Body of pancreas (tissue), 4 donors: Measurements from ENCODE around the gene NOTUM. TPM values are rescaled to one million over a fixed set of nuclear protein-coding genes. Genes with fewer than 3 reads are reported as not detected.

Experiments used
- ATAC-seq: fragments of 150-250 bp; one replicate; pipeline ENCODE4 v1.9.1; 2016
- DNase-seq, 4 donors: peaks; one replicate each; pipeline ENCODE4 v3.0.0-alpha.2; 2019
- H3K27ac ChIP-seq, 4 donors: fragments of 200-600 bp; sonication (generic); 1 replicate in 3 of 4; 2 replicates in 1 of 4; pipeline versions ENCODE4 v1.5.1 to v1.6.1; 2016 to 2019; ENCODE audit warnings: mild to moderate bottlenecking in 1 of 4, mixed read lengths in 1 of 4, moderate library complexity in 1 of 4
- H3K27me3 ChIP-seq, 2 donors: fragments of 200-600 bp; sonication (generic); one replicate each; pipeline ENCODE4 v1.6.0; 2016; ENCODE audit warnings: mild to moderate bottlenecking in 1 of 2
- H3K36me3 ChIP-seq, 2 donors: fragments of 200-600 bp; sonication (generic); replicated peaks in 1 of 2; 2 replicates each; pipeline ENCODE4 v1.5.1; 2016; ENCODE audit warnings: low read depth in 2 of 2; ENCODE audit not compliant: insufficient read depth in 1 of 2
- H3K4me1 ChIP-seq: fragments of 200-600 bp; sonication (generic); one replicate; pipeline ENCODE4 v1.6.0; 2016
- H3K4me3 ChIP-seq, 2 donors: fragments of 200-600 bp; sonication (generic); 1 replicate in 1 of 2; 2 replicates in 1 of 2; pipeline ENCODE4 v1.5.1; 2016 to 2019
- H3K9me3 ChIP-seq, 3 donors: fragments of 200-600 bp; sonication (generic); 1 replicate in 2 of 3; 2 replicates in 1 of 3; pipeline ENCODE4 v1.5.1; 2016
- POLR2A ChIP-seq, 3 donors: fragments of 450-650 bp; IDR thresholded peaks; one replicate each; pipeline ENCODE4 v1.6.1; 2016; ENCODE audit warnings: antibody characterized with exemption in 3 of 3, mild to moderate bottlenecking in 2 of 3
- WGBS, 2 donors: methylation state at CpG; one replicate each; pipeline ENCODE4 v1.1.5; 2017; 5-methylcytosine and 5-hydroxymethylcytosine counted together
- intact Hi-C: fragments of 100-400 bp; cut with DNase I; formaldehyde crosslinking; loops from one replicate; pipeline ENCODE4 v1.15.1; 2023
- total RNA-seq, 2 donors: library from RNA; depleted of rRNA; stranded (reverse); fragments of >200 nt; gene quantifications; one replicate each; pipeline ENCODE4 v1.1.0, GENCODE V29; 2016
- TF ChIP-seq, protein P1 (sequence below), 7 experiments: fragments of 450-650 bp in 4 of 7; fragments of 200-600 bp in 3 of 7; sonication (generic) in 3 of 7; IDR thresholded peaks; one replicate each; pipeline ENCODE4 v1.5.1; 2016 to 2019; ENCODE audit warnings: antibody characterized with exemption in 7 of 7

The NOTUM gene
- total RNA-seq, 2 donors from 2014 or later = 0.33 TPM; not detected in 1

DNA sequence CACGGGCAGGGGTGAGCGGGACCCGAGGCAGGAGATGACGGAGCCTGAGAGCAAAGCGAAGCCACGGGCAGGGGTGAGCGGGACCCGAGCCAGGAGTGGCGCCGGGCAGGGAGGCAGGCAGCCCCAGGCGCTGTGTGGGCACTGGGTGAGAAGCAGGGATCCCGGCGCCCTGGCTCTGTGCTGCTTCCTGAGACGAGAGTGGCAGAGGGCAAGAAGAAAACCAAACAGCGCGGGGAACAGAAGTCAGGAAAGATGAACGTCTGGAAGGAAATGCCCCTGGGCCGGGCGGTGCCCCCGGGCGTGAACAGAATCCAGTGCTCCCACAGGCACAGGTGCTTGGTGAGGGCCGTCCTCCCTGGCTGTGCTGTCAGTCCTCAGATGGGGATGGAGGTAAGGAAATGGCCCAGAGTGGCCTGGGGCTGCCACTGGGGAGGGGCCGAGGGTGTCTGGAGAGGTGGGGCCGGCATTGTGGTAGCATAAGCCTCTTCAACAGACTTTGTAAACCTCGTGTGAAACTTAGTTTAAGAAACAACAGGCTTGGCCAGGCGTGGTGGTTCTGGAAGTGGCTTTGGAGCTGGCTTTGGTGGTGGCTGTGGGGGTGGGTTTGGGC is 26.3 kb upstream of the NOTUM start:
- peaks cover 18% of the 10 kb centered on the region for H3K4me1 ChIP-seq
- H3K27ac ChIP-seq = no peak overlapping the region
- 92% methylated on average over 25 to 26 of the region's 26 CpGs for WGBS, 2 donors
- no peak for ATAC-seq
- H3K9me3 ChIP-seq = no peaks in the 10 kb centered on the region
- intact Hi-C loops = no loop called here
- no peak overlapping the region for H3K4me3 ChIP-seq
- DNase-seq = no peak
- peaks cover 0 to 7% of the 10 kb centered on the region in 2 donors for H3K36me3 ChIP-seq
- TF ChIP-seq POLR2A (IDR thresholded peaks at IDR 0.05) = no peak
- TF ChIP-seq, protein P1, sequence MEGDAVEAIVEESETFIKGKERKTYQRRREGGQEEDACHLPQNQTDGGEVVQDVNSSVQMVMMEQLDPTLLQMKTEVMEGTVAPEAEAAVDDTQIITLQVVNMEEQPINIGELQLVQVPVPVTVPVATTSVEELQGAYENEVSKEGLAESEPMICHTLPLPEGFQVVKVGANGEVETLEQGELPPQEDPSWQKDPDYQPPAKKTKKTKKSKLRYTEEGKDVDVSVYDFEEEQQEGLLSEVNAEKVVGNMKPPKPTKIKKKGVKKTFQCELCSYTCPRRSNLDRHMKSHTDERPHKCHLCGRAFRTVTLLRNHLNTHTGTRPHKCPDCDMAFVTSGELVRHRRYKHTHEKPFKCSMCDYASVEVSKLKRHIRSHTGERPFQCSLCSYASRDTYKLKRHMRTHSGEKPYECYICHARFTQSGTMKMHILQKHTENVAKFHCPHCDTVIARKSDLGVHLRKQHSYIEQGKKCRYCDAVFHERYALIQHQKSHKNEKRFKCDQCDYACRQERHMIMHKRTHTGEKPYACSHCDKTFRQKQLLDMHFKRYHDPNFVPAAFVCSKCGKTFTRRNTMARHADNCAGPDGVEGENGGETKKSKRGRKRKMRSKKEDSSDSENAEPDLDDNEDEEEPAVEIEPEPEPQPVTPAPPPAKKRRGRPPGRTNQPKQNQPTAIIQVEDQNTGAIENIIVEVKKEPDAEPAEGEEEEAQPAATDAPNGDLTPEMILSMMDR (IDR thresholded peaks at IDR 0.05) = no peak
- no peaks in the 10 kb centered on the region for H3K27me3 ChIP-seq

DNA sequence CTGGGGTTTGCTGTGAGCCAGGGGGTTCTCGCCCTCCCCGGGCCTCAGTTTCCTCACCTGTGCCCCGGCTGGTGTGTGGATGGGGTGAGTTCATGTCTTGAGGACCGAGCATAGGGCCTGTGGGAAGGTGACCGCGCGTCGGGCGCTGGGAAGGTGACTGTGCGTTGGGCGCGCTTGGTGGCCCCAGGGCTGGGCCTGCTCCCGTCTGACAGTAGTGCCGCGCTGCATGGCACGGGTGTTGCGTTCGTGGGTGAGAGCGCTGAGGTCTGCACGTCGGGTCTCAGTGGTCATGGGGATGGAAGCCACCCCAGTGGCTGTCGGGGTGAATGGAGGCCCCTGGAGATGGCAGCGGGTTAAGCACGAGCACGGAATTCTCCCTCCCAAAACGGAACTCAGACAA is 25.6 kb upstream of the NOTUM start:
- WGBS, 2 donors = 91 to 98% methylated on average over 26 of the region's 26 CpGs
- ATAC-seq (no peak), DNase-seq (no peak)
- Histone ChIP-seq H3K27ac (no peak overlapping the region), H3K9me3 (no peaks in the 10 kb centered on the region), H3K4me1 (peaks cover 12% of the 10 kb centered on the region), H3K27me3 (no peaks in the 10 kb centered on the region), H3K4me3 (no peak overlapping the region), H3K36me3 (peaks cover 0 to 7% of the 10 kb centered on the region in 2 donors)
- TF ChIP-seq, protein P1 (IDR thresholded peaks at IDR 0.05) = no peak
- TF ChIP-seq POLR2A (IDR thresholded peaks at IDR 0.05) = no peak
- intact Hi-C loops = no loop called here

DNA sequence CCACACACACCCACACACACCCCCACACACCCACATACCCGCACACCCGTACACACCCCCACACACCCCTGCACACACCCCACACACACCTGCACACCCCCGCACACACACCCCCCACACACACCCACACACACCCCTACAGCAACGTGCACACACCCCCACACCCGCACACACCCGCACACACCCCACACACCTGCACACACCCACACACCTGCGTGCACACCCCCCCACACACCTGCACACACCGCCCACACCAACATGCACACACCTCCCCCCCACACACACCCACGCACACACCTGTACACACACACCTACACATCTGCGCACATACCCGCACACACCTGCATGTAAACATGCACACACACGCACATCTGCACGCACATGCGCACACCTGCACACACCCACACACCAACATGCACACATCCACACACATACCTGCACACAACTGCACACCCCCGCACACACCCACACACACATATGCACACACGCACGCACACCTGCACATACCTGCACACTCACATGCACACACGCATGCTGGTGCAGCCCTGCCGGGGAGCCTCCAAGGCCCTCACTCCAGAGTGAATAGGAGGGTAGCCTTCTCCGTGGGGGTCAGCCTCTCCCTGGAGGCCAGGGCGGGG is 23.9 kb upstream of the NOTUM start:
- TF ChIP-seq, protein P1 (IDR thresholded peaks at IDR 0.05) = no peak
- H3K27me3 ChIP-seq = no peaks in the 10 kb centered on the region
- no peaks in the 10 kb centered on the region for H3K4me1 ChIP-seq
- no peaks in the 10 kb centered on the region for H3K9me3 ChIP-seq
- intact Hi-C loops = no loop called here
- H3K27ac ChIP-seq = no peak overlapping the region
- H3K36me3 ChIP-seq = peaks cover 0 to 7% of the 10 kb centered on the region in 2 donors
- 84 to 91% methylated on average over 19 to 21 of the region's 21 CpGs for WGBS, 2 donors
- no peak for ATAC-seq
- no peak overlapping the region for H3K4me3 ChIP-seq
- DNase-seq = no peak

DNA sequence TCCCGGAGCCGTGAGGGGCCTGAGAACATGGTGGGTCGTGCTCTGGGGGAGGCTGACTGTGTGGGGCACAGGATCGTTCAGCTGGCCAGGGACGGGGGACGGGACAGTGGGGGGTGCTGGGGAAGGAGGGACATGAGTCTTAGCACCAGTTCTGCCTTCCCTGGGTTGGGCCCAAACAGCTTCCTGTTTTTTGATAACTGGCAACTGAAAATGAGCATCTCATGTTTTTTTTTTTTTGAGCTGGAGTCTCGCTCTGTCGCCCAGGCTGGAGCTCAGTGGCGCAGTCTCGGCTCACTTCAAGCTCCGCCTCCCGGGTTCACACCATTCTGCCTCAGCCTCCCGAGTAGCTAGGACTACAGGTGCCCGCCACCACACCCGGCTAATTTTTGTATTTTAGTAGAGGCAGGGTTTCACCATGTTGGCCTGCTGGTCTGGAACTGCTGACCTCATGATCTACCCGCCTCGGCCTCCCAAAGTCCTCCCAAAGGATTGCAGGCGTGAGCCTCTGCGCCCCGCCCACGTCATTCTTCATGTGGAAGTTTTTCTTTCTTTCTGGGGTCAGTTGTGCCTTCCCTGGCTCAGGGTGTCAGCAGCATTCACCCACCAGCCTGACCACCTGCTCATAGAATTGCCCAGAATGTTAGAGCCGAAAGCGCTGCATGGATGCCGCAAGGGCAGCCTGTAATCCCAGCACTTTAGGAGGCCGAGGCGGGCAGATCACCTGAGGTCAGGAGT is 22.8 kb upstream of the NOTUM start:
- TF ChIP-seq POLR2A (IDR thresholded peaks at IDR 0.05) = no peak
- TF ChIP-seq, protein P1 (IDR thresholded peaks at IDR 0.05) = no peak
- WGBS, 2 donors = 89 to 97% methylated on average over 20 to 26 of the region's 26 CpGs
- no peak overlapping the region for H3K4me3 ChIP-seq

More for the DNA sequence above, 22.8 kb upstream of the NOTUM start:
- H3K4me1 ChIP-seq = peaks cover 2% of the 10 kb centered on the region
- H3K36me3 ChIP-seq = peaks cover 0 to 7% of the 10 kb centered on the region in 2 donors
- no peak for DNase-seq
- intact Hi-C loops = no loop called here
- H3K27ac ChIP-seq = no peak overlapping the region
- H3K9me3 ChIP-seq = no peaks in the 10 kb centered on the region
- ATAC-seq = no peak
- no peaks in the 10 kb centered on the region for H3K27me3 ChIP-seq
